Measurements from ENCODE around the gene QSOX1. TPM values are rescaled to one million over a fixed set of nuclear protein-coding genes. Genes with fewer than 3 reads are reported as not detected.

QSOX1 gene
- total RNA-seq, 1 experiment from 2014 or later = 135 TPM

DNA sequence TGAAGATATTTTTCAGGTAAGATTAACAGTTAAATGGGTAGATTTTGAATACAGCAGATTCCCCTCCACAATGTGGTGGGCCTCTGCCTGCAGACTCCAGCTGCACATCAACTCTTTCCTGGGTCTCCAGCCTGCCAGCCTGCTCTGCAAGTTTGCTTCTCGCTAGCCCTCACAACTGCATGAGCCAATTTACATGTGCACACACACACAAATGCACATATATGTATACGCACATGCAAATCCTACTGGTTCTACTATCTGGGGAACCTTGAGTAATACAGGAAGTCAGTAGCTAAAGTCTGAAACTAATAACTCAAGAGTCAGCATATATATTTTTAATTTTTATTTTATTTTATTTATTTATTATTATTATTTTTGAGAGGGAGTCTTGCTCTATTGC is 34.8 kb upstream of the QSOX1 start:
- DNase-seq (ENCODE audit: low spot score) = no peak
- CTCF ChIA-PET = interaction anchor here (1.2 kb wide), 1 partner anchor 59 kb away, joined by 4 read pairs; no protein-coding TSS in a partner anchor
- no peaks in the 10 kb centered on the region for H3K36me3 Mint-ChIP-seq
- no peak for TF ChIP-seq CBFB (CRISPR knock-in tag; IDR thresholded peaks at IDR 0.05; ENCODE audit: low read depth)
- TF ChIP-seq, protein P1, sequence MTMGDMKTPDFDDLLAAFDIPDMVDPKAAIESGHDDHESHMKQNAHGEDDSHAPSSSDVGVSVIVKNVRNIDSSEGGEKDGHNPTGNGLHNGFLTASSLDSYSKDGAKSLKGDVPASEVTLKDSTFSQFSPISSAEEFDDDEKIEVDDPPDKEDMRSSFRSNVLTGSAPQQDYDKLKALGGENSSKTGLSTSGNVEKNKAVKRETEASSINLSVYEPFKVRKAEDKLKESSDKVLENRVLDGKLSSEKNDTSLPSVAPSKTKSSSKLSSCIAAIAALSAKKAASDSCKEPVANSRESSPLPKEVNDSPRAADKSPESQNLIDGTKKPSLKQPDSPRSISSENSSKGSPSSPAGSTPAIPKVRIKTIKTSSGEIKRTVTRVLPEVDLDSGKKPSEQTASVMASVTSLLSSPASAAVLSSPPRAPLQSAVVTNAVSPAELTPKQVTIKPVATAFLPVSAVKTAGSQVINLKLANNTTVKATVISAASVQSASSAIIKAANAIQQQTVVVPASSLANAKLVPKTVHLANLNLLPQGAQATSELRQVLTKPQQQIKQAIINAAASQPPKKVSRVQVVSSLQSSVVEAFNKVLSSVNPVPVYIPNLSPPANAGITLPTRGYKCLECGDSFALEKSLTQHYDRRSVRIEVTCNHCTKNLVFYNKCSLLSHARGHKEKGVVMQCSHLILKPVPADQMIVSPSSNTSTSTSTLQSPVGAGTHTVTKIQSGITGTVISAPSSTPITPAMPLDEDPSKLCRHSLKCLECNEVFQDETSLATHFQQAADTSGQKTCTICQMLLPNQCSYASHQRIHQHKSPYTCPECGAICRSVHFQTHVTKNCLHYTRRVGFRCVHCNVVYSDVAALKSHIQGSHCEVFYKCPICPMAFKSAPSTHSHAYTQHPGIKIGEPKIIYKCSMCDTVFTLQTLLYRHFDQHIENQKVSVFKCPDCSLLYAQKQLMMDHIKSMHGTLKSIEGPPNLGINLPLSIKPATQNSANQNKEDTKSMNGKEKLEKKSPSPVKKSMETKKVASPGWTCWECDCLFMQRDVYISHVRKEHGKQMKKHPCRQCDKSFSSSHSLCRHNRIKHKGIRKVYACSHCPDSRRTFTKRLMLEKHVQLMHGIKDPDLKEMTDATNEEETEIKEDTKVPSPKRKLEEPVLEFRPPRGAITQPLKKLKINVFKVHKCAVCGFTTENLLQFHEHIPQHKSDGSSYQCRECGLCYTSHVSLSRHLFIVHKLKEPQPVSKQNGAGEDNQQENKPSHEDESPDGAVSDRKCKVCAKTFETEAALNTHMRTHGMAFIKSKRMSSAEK (CRISPR knock-in tag; IDR thresholded peaks at IDR 0.05; ENCODE audit: borderline replicate concordance) = no peak
- TF ChIP-seq ZNF396 (CRISPR knock-in tag; IDR thresholded peaks at IDR 0.05; ENCODE audit: borderline replicate concordance) = no peak
- TF ChIP-seq, protein P2, sequence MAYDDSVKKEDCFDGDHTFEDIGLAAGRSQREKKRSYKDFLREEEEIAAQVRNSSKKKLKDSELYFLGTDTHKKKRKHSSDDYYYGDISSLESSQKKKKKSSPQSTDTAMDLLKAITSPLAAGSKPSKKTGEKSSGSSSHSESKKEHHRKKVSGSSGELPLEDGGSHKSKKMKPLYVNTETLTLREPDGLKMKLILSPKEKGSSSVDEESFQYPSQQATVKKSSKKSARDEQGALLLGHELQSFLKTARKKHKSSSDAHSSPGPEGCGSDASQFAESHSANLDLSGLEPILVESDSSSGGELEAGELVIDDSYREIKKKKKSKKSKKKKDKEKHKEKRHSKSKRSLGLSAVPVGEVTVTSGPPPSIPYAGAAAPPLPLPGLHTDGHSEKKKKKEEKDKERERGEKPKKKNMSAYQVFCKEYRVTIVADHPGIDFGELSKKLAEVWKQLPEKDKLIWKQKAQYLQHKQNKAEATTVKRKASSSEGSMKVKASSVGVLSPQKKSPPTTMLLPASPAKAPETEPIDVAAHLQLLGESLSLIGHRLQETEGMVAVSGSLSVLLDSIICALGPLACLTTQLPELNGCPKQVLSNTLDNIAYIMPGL (CRISPR knock-in tag; IDR thresholded peaks at IDR 0.05) = no peak
- peak; percentile 55; the same call in 1 of the 2 replicates for TF ChIP-seq HMGA2 (CRISPR knock-in tag; IDR thresholded peaks at IDR 0.05)
- no peak for TF ChIP-seq GTF2I (CRISPR knock-in tag; conservative IDR thresholded peaks at IDR 0.05)
- no peak for TF ChIP-seq GABPB1 (CRISPR knock-in tag; IDR thresholded peaks at IDR 0.05)
- no peak for TF ChIP-seq ETV6 (CRISPR knock-in tag; IDR thresholded peaks at IDR 0.05)
- TF ChIP-seq ZNF416 (CRISPR knock-in tag; IDR thresholded peaks at IDR 0.05) = no peak
- H3K4me3 Mint-ChIP-seq = no peak overlapping the region
- no peaks in the 10 kb centered on the region for H3K27me3 Mint-ChIP-seq (ENCODE audit: low read depth)
- H3K4me1 Mint-ChIP-seq = no peaks in the 10 kb centered on the region
- no peaks in the 10 kb centered on the region for H3K9me3 Mint-ChIP-seq
- POLR2A ChIA-PET = no interaction called here
- no peak for ATAC-seq
- H3K27ac Mint-ChIP-seq = no peak overlapping the region

DNA sequence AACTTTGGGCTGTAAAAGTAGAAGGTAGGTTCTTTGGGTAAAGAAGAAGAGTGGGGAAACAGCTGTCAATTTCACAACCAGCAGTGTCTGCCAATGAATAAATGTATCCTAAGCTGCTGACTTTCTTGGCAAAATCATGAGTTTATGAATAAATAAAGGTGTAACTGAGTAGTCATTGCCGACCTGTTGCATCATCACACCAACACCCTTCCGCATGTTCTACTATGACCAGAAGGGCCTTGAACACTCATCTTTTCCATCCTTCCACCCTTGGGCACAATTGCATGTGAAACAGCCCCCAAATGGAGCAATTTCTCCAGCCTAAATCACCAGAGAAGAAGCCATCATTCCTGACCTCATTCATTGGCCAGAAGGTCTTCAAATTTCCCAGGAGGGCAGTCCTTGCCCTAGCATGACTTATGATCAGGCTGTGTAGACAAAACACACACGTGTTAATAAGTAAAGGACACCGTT is 31.2 kb upstream of the QSOX1 start:
- TF ChIP-seq ZNF138 (CRISPR knock-in tag; conservative IDR thresholded peaks at IDR 0.05) (no peak), GABPB1 (CRISPR knock-in tag; IDR thresholded peaks at IDR 0.05) (peak; percentile 82)
- Mint-ChIP-seq H3K9me3 (no peaks in the 10 kb centered on the region), H3K27me3 (ENCODE audit: low read depth) (no peaks in the 10 kb centered on the region), H3K4me3 (no peak overlapping the region), H3K27ac (no peak overlapping the region), H3K36me3 (no peaks in the 10 kb centered on the region), H3K4me1 (peaks cover 5% of the 10 kb centered on the region; the same call in 1 of the 2 replicates)
- POLR2A ChIA-PET = no interaction called here
- CTCF ChIA-PET = interaction anchor here (1.0 kb wide), 2 partner anchors 45 to 255 kb away, joined by 3 to 5 read pairs; no protein-coding TSS in a partner anchor
- ATAC-seq = no peak
- no peak for DNase-seq (ENCODE audit: low spot score)

DNA sequence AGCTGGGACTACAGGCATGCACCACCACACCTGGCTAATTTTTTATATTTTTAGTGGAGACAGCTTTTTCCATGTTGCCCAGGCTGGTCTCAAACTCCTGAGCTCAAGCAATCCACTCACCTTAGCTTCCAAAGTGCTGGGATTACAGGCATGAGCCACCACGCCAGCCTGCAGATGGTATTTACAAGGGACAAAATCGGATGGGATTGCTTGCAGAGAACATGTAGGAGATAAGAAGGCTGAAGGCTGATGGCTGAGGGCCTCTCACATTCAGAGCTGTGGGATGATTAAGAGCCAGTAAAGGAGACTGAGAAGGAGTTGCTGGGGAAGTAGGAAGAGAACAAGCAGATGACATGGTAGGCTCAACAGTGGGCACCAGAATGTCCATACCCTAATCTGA is 24.0 kb upstream of the QSOX1 start:
- Mint-ChIP-seq H3K36me3 (no peaks in the 10 kb centered on the region), H3K27me3 (ENCODE audit: low read depth) (no peaks in the 10 kb centered on the region; the same call in 1 of the 2 replicates), H3K9me3 (no peaks in the 10 kb centered on the region), H3K4me1 (peaks cover 13% of the 10 kb centered on the region), H3K4me3 (no peak overlapping the region), H3K27ac (no peak overlapping the region)
- no peak for ATAC-seq
- ChIA-PET CTCF (no interaction called here), POLR2A (no interaction called here)
- DNase-seq (ENCODE audit: low spot score) = no peak
- TF ChIP-seq GABPB1 (CRISPR knock-in tag; IDR thresholded peaks at IDR 0.05) = no peak
- no peak for TF ChIP-seq ZNF423 (CRISPR knock-in tag; IDR thresholded peaks at IDR 0.05)
- no peak for TF ChIP-seq ZBTB21 (CRISPR knock-in tag; IDR thresholded peaks at IDR 0.05; ENCODE audit: borderline replicate concordance)
- no peak for TF ChIP-seq EMX1 (CRISPR knock-in tag; IDR thresholded peaks at IDR 0.05)
- TF ChIP-seq, protein P3, sequence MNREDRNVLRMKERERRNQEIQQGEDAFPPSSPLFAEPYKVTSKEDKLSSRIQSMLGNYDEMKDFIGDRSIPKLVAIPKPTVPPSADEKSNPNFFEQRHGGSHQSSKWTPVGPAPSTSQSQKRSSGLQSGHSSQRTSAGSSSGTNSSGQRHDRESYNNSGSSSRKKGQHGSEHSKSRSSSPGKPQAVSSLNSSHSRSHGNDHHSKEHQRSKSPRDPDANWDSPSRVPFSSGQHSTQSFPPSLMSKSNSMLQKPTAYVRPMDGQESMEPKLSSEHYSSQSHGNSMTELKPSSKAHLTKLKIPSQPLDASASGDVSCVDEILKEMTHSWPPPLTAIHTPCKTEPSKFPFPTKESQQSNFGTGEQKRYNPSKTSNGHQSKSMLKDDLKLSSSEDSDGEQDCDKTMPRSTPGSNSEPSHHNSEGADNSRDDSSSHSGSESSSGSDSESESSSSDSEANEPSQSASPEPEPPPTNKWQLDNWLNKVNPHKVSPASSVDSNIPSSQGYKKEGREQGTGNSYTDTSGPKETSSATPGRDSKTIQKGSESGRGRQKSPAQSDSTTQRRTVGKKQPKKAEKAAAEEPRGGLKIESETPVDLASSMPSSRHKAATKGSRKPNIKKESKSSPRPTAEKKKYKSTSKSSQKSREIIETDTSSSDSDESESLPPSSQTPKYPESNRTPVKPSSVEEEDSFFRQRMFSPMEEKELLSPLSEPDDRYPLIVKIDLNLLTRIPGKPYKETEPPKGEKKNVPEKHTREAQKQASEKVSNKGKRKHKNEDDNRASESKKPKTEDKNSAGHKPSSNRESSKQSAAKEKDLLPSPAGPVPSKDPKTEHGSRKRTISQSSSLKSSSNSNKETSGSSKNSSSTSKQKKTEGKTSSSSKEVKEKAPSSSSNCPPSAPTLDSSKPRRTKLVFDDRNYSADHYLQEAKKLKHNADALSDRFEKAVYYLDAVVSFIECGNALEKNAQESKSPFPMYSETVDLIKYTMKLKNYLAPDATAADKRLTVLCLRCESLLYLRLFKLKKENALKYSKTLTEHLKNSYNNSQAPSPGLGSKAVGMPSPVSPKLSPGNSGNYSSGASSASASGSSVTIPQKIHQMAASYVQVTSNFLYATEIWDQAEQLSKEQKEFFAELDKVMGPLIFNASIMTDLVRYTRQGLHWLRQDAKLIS (CRISPR knock-in tag; IDR thresholded peaks at IDR 0.05; ENCODE audit: borderline replicate concordance) = no peak
- no peak for TF ChIP-seq ZNF232 (CRISPR knock-in tag; IDR thresholded peaks at IDR 0.05)
- TF ChIP-seq, protein P4, sequence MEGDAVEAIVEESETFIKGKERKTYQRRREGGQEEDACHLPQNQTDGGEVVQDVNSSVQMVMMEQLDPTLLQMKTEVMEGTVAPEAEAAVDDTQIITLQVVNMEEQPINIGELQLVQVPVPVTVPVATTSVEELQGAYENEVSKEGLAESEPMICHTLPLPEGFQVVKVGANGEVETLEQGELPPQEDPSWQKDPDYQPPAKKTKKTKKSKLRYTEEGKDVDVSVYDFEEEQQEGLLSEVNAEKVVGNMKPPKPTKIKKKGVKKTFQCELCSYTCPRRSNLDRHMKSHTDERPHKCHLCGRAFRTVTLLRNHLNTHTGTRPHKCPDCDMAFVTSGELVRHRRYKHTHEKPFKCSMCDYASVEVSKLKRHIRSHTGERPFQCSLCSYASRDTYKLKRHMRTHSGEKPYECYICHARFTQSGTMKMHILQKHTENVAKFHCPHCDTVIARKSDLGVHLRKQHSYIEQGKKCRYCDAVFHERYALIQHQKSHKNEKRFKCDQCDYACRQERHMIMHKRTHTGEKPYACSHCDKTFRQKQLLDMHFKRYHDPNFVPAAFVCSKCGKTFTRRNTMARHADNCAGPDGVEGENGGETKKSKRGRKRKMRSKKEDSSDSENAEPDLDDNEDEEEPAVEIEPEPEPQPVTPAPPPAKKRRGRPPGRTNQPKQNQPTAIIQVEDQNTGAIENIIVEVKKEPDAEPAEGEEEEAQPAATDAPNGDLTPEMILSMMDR (IDR thresholded peaks at IDR 0.05) = no peak
- TF ChIP-seq, protein P5, sequence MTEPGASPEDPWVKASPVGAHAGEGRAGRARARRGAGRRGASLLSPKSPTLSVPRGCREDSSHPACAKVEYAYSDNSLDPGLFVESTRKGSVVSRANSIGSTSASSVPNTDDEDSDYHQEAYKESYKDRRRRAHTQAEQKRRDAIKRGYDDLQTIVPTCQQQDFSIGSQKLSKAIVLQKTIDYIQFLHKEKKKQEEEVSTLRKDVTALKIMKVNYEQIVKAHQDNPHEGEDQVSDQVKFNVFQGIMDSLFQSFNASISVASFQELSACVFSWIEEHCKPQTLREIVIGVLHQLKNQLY (CRISPR knock-in tag; IDR thresholded peaks at IDR 0.05) = no peak
- no peak for TF ChIP-seq SP1 (CRISPR knock-in tag; conservative IDR thresholded peaks at IDR 0.05)
- TF ChIP-seq PRRX2 (CRISPR knock-in tag; IDR thresholded peaks at IDR 0.05) = no peak
- TF ChIP-seq CBFB (CRISPR knock-in tag; IDR thresholded peaks at IDR 0.05; ENCODE audit: low read depth) = no peak

Data from WTC11 (cell line).